ENCODE results near the gene NLGN2. TPM values are rescaled to one million over a fixed set of nuclear protein-coding genes. Genes with fewer than 3 reads are reported as not detected.
A peak's percentile ranks its signal among the peaks of the same experiment; 100 is the strongest.

Gene NLGN2
- total RNA-seq, 1 donor from 2014 or later = 46.7 TPM

GRCh38 chr17:7432296-7432695 is 24.7 kb downstream of the NLGN2 start:
- no peak overlapping the region for H3K4me3 Mint-ChIP-seq (ENCODE audit: unreplicated experiment)
- no peak for TF ChIP-seq CTCF (IDR thresholded peaks at IDR 0.05)
- H3K36me3 Mint-ChIP-seq (ENCODE audit: low read depth) = no peaks in the 10 kb centered on the region

DNA sequence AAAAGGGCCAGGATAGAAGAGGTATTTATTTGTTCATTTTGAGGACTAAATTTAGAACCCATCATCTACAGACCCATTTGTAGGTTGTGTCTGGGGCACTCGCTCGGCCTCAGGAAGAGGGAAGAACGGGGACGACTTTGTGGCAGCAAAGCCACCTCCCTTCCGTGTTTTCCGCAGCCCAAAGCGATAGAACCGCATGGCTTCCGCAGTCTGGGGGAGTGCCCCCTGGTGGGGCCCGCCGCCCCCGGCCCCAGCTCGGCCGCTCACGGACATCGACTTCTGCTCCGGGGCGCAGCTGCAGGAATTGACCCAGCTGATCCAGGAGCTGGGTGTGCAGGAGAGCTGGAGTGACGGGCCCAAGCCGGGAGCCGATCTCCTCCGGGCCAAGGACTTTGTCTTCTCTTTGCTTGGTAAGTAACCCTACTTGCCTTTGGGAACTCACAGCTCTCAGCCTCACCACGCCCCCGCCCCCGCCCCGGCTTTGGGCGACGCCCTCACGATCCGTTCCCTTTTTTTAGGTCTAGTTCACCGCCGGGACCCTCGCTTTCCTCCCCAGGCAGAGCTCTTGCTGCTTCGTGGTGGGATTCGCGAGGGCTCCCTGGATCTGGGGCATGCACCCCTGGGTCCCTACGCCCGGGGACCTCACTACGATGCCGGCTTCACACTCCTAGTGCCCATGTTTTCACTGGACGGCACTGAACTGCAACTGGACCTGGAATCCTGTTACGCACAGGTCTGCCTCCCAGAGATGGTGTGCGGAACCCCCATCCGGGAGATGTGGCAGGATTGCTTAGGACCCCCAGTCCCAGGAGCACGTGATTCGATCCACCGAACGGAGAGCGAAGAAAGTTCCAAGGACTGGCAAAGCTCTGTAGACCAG is 28.3 kb downstream of the NLGN2 start:
- no peak for DNase-seq (ENCODE audit: low spot score)
- peak; percentile 54 for TF ChIP-seq CTCF (IDR thresholded peaks at IDR 0.05)
- H3K27me3 Mint-ChIP-seq (ENCODE audit: low read depth) = no peaks in the 10 kb centered on the region
- peak overlapping the region; percentile 87 for H3K4me3 Mint-ChIP-seq (ENCODE audit: unreplicated experiment)
- no peaks in the 10 kb centered on the region for H3K9me3 Mint-ChIP-seq (ENCODE audit: low read depth)
- peaks cover 49% of the 10 kb centered on the region for H3K4me1 Mint-ChIP-seq (ENCODE audit: low read depth)
- H3K27ac Mint-ChIP-seq (ENCODE audit: unreplicated experiment) = peak overlapping the region; percentile 86
- H3K36me3 Mint-ChIP-seq (ENCODE audit: low read depth) = no peaks in the 10 kb centered on the region

More at GRCh38 chr17:7432296-7432695, 24.7 kb downstream of the NLGN2 start:
- H3K4me1 Mint-ChIP-seq (ENCODE audit: low read depth) = peaks cover 19% of the 10 kb centered on the region
- no peaks in the 10 kb centered on the region for H3K9me3 Mint-ChIP-seq (ENCODE audit: low read depth)
- H3K27ac Mint-ChIP-seq (ENCODE audit: unreplicated experiment) = no peak overlapping the region
- DNase-seq (ENCODE audit: low spot score) = no peak
- no peaks in the 10 kb centered on the region for H3K27me3 Mint-ChIP-seq (ENCODE audit: low read depth)

DNA sequence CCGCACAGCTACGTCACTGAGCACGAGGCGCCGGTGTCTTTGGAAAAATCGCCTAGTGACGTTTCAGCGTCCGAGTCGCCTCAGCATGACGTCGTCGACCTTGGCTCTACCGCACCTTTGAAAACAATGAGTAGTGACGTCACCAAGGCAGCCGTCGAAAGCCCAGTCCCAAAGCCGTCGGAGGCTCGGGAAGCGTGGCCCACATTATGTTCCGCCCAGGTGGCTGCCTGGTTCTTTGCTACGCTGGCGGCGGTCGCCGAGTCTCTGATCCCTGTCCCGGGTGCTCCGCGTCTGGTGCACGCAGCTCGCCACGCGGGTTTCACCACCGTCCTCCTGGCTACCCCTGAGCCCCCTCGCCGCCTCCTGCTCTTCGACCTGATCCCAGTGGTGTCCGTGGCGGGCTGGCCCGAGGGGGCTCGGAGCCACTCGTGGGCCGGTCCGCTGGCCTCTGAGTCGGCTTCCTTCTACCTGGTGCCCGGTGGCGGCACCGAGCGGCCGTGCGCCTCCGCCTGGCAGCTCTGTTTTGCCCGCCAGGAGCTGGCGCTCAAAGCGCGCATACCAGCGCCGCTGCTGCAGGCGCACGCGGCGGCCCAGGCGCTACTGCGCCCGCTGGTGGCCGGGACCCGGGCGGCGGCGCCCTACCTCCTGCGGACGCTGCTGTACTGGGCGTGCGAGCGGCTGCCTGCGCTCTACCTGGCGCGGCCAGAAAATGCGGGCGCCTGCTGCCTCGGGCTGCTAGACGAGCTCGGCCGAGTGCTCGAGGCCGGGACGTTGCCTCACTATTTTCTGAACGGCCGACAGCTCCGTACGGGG is 29.1 kb downstream of the NLGN2 start:
- Mint-ChIP-seq H3K27ac (ENCODE audit: unreplicated experiment) (peak overlapping the region; percentile 86), H3K27me3 (ENCODE audit: low read depth) (no peaks in the 10 kb centered on the region), H3K9me3 (ENCODE audit: low read depth) (no peaks in the 10 kb centered on the region), H3K4me1 (ENCODE audit: low read depth) (peaks cover 53% of the 10 kb centered on the region), H3K36me3 (ENCODE audit: low read depth) (no peaks in the 10 kb centered on the region), H3K4me3 (ENCODE audit: unreplicated experiment) (peak overlapping the region; percentile 87)
- DNase-seq (ENCODE audit: low spot score) = no peak
- peak; percentile 87 for TF ChIP-seq CTCF (IDR thresholded peaks at IDR 0.05)

DNA sequence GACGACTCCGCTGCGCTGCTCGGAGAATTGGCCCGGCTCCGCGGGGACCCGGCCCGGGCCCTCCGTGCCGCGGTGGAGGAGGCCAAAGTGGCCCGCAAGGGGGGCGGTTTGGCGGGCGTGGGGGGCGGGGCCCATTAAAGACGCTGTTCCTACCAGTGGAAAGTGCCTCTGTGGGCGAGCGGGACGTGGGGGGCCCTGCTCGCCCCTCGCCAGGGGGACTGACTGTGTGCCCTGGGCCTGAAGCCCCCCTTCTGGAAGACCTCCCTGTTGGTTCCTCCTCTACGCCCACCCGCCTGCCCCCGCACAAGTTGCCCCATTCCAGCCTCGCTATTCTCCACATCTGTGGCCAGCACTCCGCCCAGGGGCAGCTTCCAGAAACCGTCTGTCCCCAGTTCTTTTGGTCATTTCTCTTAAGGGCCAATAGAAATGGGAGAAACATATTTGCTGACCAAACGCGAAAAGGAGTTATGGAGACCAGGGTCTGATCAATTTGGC is 29.8 kb downstream of the NLGN2 start:
- H3K27ac Mint-ChIP-seq (ENCODE audit: unreplicated experiment) = no peak overlapping the region
- no peak for DNase-seq (ENCODE audit: low spot score)
- no peaks in the 10 kb centered on the region for H3K9me3 Mint-ChIP-seq (ENCODE audit: low read depth)
- H3K4me3 Mint-ChIP-seq (ENCODE audit: unreplicated experiment) = peak overlapping the region; percentile 87
- peak; percentile 35 for TF ChIP-seq CTCF (IDR thresholded peaks at IDR 0.05)
- no peaks in the 10 kb centered on the region for H3K27me3 Mint-ChIP-seq (ENCODE audit: low read depth)
- H3K36me3 Mint-ChIP-seq (ENCODE audit: low read depth) = no peaks in the 10 kb centered on the region
- H3K4me1 Mint-ChIP-seq (ENCODE audit: low read depth) = peaks cover 53% of the 10 kb centered on the region
